Stimulated activated effector memory CD8-positive, alpha-beta T cell treated with anti-CD3 and anti-CD28 coated beads, Interleukin-12 subunit alpha, Interleukin-12 subunit beta, amount 100 ng/mL, for 72 hours (primary cell): ENCODE data around the gene KLF6.

Source experiments
- ATAC-seq: fragments of 150-1000 bp; cut with Tn5 transposase; 2 replicates; pipeline ENCODE4 v1.10.0; 2021
- DNase-seq, 2 donors: peaks; one replicate each; pipeline ENCODE4 v3.0.0; 2021 to 2022; ENCODE audit warnings: low spot score in 2 of 2
- H3K27ac Mint-ChIP-seq: one replicate; pipeline ENCODE4 v1.8.0; 2022; ENCODE audit warnings: mild to moderate bottlenecking, mixed read lengths
- H3K36me3 Mint-ChIP-seq: one replicate; pipeline ENCODE4 v1.8.0; 2022; ENCODE audit warnings: mild to moderate bottlenecking, mixed read lengths
- H3K4me1 Mint-ChIP-seq: one replicate; pipeline ENCODE4 v1.8.0; 2022; ENCODE audit warnings: mixed read lengths
- H3K4me3 Mint-ChIP-seq: one replicate; pipeline ENCODE4 v1.8.0; 2022; ENCODE audit warnings: mild to moderate bottlenecking, mixed read lengths
- H3K9me3 Mint-ChIP-seq: one replicate; pipeline ENCODE4 v1.8.0; 2022; ENCODE audit warnings: mixed read lengths

KLF6 gene

DNA sequence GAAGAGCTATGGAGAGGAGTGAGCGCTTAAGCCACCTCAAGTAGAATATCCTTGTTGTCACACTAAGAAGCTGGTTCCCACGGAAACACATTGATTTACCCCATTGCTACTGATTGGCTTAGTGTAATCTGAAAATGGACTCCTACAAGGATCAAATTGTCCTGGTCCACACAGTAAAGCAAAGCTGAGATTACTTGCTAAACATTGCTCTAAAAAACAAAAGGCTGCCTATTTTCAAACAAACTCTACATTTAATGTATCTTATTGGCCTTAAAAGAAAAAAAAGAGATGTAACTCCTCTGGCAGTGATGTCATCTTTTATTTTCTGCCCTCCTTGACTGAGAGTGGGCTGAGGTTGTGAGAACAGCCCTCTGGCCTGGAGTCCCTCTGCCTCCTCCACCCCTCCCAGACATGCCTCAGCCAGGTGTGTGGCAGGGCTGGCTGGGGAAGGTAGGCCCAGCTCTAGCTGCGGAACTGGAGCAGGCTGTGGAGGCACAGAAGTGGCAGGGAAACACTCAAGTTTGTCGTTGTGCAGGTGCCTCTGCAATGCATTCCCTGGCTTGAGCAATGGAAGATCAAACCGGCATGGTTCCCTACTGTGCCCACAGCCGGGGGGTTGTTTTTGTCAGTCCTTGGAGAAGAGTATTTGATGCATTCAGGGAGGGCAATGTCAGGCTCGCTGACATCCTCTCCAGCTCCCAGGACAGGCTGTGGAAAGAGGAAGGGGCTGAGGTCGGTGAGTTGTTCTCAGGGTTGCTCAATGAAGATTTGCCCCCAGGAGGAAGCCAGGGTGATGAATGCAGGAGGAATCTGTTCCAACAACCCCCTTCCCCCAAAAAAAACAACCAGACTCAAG lies 9.1 kb downstream of the KLF6 start:
- DNase-seq (no peak), ATAC-seq (peak; percentile 27)
- Mint-ChIP-seq H3K4me1 (peaks cover 58% of the 10 kb centered on the region), H3K36me3 (peaks cover 74% of the 10 kb centered on the region), H3K4me3 (peak overlapping the region; percentile 98), H3K9me3 (no peaks in the 10 kb centered on the region), H3K27ac (peak overlapping the region; percentile 100)

- H3K27ac Mint-ChIP-seq = peak overlapping the region; percentile 100
- peak; percentile 38 for ATAC-seq
Measured at GRCh38 chr10:3774814-3775695, 10.0 kb downstream of the KLF6 start.

GRCh38 chr10:3774018-3774813 lies 10.8 kb downstream of the KLF6 start:
- Mint-ChIP-seq H3K9me3 (no peaks in the 10 kb centered on the region), H3K4me1 (peaks cover 41% of the 10 kb centered on the region), H3K4me3 (no peak overlapping the region), H3K27ac (peak overlapping the region; percentile 100), H3K36me3 (peaks cover 57% of the 10 kb centered on the region)
- DNase-seq (no peak), ATAC-seq (no peak)

More at GRCh38 chr10:3774814-3775695, 10.0 kb downstream of the KLF6 start:
- peaks cover 65% of the 10 kb centered on the region for H3K36me3 Mint-ChIP-seq
- H3K4me3 Mint-ChIP-seq = peak overlapping the region; percentile 98
- H3K9me3 Mint-ChIP-seq = no peaks in the 10 kb centered on the region
- no peak for DNase-seq
- H3K4me1 Mint-ChIP-seq = peaks cover 50% of the 10 kb centered on the region

DNA sequence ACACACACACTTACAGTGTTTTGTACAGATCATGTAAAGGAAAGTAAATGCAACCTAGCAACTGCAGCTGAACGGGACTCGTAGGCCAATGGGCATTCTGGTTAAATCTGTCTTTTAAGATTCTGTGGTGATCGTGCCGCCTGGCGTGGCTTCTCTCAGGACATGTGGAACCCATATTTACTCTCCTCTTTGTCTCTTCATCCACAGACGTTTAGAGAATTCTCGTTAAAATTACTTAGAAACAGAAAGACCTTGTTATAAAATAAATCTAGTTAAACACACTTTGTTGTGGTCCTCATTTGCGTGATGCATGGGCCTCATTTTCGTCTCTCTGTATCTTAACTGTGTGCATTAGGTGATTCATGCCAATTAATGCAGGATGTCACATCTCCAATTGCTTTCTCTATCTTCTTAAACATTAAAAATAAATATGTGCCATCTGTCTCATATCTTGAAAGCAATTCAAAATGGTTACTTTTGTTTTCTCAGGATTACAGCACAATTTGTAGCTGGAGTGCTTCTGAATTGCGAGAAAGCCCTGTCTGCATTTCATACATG lies 11.5 kb downstream of the KLF6 start:
- ATAC-seq = no peak
- H3K4me1 Mint-ChIP-seq = peaks cover 38% of the 10 kb centered on the region
- H3K27ac Mint-ChIP-seq = no peak overlapping the region
- no peak for DNase-seq
- no peaks in the 10 kb centered on the region for H3K9me3 Mint-ChIP-seq
- no peak overlapping the region for H3K4me3 Mint-ChIP-seq
- H3K36me3 Mint-ChIP-seq = peaks cover 50% of the 10 kb centered on the region

- peaks cover 40% of the 10 kb centered on the region for H3K36me3 Mint-ChIP-seq
- H3K4me1 Mint-ChIP-seq = peaks cover 38% of the 10 kb centered on the region
- H3K4me3 Mint-ChIP-seq = no peak overlapping the region
- no peak overlapping the region for H3K27ac Mint-ChIP-seq
- no peak for DNase-seq
- ATAC-seq = no peak
- no peaks in the 10 kb centered on the region for H3K9me3 Mint-ChIP-seq
Measured at GRCh38 chr10:3772361-3773171, 12.4 kb downstream of the KLF6 start.

DNA sequence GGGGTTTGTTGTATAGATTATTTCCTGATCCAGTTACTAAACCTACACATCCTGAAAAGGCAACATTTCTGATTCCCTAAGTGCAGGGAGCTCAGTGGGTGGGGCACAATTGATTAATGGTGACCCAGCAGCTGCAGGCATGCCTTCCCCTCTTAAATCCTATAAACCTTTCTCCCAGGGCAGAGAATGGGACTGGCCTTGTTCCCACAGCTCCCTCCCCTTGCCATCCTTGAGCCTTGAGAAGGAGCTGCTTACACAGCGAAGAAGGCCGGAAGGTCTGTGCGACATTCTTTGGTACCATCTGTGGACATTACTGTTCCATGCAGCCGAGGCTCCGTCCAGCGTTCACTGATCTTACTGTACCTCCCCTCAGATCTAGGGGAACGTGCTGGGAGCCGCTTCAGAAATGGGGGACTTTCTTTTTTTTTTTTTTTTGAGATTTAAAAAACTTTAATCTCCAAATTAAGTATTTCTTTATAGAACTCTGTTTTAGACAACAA lies 14.3 kb downstream of the KLF6 start:
- H3K4me1 Mint-ChIP-seq = peaks cover 46% of the 10 kb centered on the region

DNA sequence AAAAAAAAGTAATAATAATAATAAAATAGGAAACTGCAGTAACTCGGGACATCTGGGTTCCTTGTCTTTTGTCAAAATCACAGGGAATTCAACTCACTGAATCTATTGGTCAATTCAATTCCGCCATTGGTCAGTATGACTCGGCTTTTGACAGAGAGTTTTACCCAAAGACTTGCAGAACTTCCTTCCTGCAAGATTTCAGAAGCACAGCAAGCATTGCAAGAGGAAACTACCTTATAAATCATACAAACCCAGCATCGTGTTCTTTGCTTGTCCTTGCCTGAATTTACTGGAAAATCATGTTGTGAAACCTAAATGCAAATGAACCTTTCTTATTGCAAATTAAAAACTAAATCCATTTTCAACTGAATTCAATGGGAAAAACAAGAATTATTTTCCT lies 15.5 kb downstream of the KLF6 start:
- Mint-ChIP-seq H3K9me3 (no peaks in the 10 kb centered on the region), H3K4me1 (peaks cover 48% of the 10 kb centered on the region), H3K27ac (no peak overlapping the region), H3K36me3 (peaks cover 10% of the 10 kb centered on the region), H3K4me3 (no peak overlapping the region)
- DNase-seq = no peak
- no peak for ATAC-seq

More for the DNA sequence above, 14.3 kb downstream of the KLF6 start:
- H3K27ac Mint-ChIP-seq = peak overlapping the region; percentile 32
- H3K36me3 Mint-ChIP-seq = peaks cover 21% of the 10 kb centered on the region
- H3K9me3 Mint-ChIP-seq = no peaks in the 10 kb centered on the region
- DNase-seq = no peak
- ATAC-seq = no peak
- no peak overlapping the region for H3K4me3 Mint-ChIP-seq

GRCh38 chr10:3766046-3766756 lies 18.8 kb downstream of the KLF6 start:
- ATAC-seq (no peak), DNase-seq (no peak)
- no peak overlapping the region for H3K4me3 Mint-ChIP-seq
- no peaks in the 10 kb centered on the region for H3K36me3 Mint-ChIP-seq
- no peak overlapping the region for H3K27ac Mint-ChIP-seq
- H3K4me1 Mint-ChIP-seq = peaks cover 67% of the 10 kb centered on the region
- H3K9me3 Mint-ChIP-seq = no peaks in the 10 kb centered on the region

- H3K9me3 Mint-ChIP-seq = peaks cover 5% of the 10 kb centered on the region
- peak; percentile 72 for ATAC-seq
- H3K4me3 Mint-ChIP-seq = peak overlapping the region; percentile 33
- peaks cover 77% of the 10 kb centered on the region for H3K4me1 Mint-ChIP-seq
- peak in 1 of 2 donors; percentile 66 for DNase-seq
- H3K27ac Mint-ChIP-seq = no peak overlapping the region
- no peaks in the 10 kb centered on the region for H3K36me3 Mint-ChIP-seq
Measured at GRCh38 chr10:3765146-3765545, 19.9 kb downstream of the KLF6 start.

DNA sequence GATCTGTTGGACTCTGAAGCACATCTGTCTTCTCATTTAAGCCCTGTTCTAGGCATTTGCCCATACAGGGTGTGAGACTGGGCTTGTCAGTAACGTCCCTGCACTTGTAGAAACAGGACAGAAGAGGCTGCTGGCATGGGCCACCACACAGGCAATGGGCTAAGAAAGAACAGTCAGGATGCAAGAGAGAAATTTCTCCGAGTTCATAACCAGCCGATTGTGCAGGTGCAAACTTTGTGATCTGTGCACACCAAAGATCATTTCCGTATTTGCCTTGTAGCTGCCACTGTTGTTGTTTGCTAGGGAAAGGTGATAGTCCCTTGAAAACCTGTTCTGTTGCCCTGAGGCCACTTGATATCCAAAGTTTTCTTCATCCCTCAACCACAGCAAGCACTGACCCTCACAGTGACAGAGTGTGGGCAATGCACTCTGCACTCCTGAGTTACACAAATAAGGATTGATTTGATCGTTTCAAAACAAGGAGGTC lies 20.3 kb downstream of the KLF6 start:
- no peak for ATAC-seq
- Mint-ChIP-seq H3K27ac (no peak overlapping the region), H3K9me3 (peaks cover 5% of the 10 kb centered on the region), H3K4me1 (peaks cover 82% of the 10 kb centered on the region), H3K4me3 (peak overlapping the region; percentile 33), H3K36me3 (peaks cover under 1% of the 10 kb centered on the region)
- no peak for DNase-seq

GRCh38 chr10:3763852-3764625 lies 21.0 kb downstream of the KLF6 start:
- ATAC-seq (no peak), DNase-seq (no peak)
- peaks cover 6% of the 10 kb centered on the region for H3K36me3 Mint-ChIP-seq
- peak overlapping the region; percentile 33 for H3K4me3 Mint-ChIP-seq
- no peak overlapping the region for H3K27ac Mint-ChIP-seq
- H3K4me1 Mint-ChIP-seq = peaks cover 88% of the 10 kb centered on the region
- H3K9me3 Mint-ChIP-seq = peaks cover 5% of the 10 kb centered on the region

DNA sequence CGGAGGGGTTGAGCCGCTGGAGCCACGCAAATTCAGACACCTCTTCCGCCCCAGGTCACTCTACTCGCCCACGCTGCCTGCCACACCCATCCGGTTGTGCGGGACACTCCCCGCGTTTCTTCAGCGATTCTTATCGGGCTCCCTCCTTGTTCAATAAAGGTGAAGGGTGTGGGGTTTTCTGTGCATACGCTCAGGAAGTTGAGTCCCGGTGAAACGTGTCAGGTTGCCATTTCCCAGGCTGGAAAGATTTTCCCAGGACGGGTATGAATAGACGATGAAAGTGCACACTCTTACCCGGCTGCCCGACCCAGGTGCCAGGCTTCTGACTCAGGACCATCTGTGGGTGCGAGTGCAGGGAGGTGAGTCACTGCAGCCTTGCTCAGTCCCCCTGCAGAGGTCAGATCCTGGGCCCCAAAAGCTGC lies 22.0 kb downstream of the KLF6 start:
- Mint-ChIP-seq H3K36me3 (peaks cover 10% of the 10 kb centered on the region), H3K4me3 (peak overlapping the region; percentile 62), H3K27ac (peak overlapping the region; percentile 86), H3K4me1 (peaks cover 89% of the 10 kb centered on the region), H3K9me3 (peaks cover 5% of the 10 kb centered on the region)
- ATAC-seq (peak; percentile 77), DNase-seq (no peak)

GRCh38 chr10:3762309-3762708 lies 22.7 kb downstream of the KLF6 start:
- Mint-ChIP-seq H3K4me3 (peak overlapping the region; percentile 62), H3K4me1 (peaks cover 95% of the 10 kb centered on the region), H3K9me3 (peaks cover 5% of the 10 kb centered on the region), H3K27ac (no peak overlapping the region), H3K36me3 (peaks cover 17% of the 10 kb centered on the region)
- DNase-seq = no peak
- ATAC-seq = no peak
